ENCODE results near the gene CCDC121. TPM values are rescaled to one million over a fixed set of nuclear protein-coding genes. Genes with fewer than 3 reads are reported as not detected.
A peak's percentile ranks its signal among the peaks of the same experiment; 100 is the strongest.

Gene CCDC121
- total RNA-seq (2012; rRNA removed) (2.0 and 2.2 TPM in 2 replicates), polyA plus RNA-seq (2012; rRNA removed) (0.65 and 0.67 TPM in 2 replicates), Bru-seq, nascent RNA (percentile 19 among the genes with signal in this experiment), BruChase-seq, experiment 1, labeled RNA remaining after a 6-hour chase (percentile 31 among the genes with signal in this experiment), BruChase-seq, experiment 2, labeled RNA remaining after a 2-hour chase (percentile 41 among the genes with signal in this experiment)
- 0.12 and 0.47 TPM in 2 replicates for polyA plus RNA-seq (2012; cell fraction: cytosol; rRNA removed)
- 0.72 and 1.5 TPM in 2 replicates for polyA plus RNA-seq (2012; cell fraction: nucleus; rRNA removed; ENCODE audit: low replicate concordance)
- long read RNA-seq: 0 reads

DNA sequence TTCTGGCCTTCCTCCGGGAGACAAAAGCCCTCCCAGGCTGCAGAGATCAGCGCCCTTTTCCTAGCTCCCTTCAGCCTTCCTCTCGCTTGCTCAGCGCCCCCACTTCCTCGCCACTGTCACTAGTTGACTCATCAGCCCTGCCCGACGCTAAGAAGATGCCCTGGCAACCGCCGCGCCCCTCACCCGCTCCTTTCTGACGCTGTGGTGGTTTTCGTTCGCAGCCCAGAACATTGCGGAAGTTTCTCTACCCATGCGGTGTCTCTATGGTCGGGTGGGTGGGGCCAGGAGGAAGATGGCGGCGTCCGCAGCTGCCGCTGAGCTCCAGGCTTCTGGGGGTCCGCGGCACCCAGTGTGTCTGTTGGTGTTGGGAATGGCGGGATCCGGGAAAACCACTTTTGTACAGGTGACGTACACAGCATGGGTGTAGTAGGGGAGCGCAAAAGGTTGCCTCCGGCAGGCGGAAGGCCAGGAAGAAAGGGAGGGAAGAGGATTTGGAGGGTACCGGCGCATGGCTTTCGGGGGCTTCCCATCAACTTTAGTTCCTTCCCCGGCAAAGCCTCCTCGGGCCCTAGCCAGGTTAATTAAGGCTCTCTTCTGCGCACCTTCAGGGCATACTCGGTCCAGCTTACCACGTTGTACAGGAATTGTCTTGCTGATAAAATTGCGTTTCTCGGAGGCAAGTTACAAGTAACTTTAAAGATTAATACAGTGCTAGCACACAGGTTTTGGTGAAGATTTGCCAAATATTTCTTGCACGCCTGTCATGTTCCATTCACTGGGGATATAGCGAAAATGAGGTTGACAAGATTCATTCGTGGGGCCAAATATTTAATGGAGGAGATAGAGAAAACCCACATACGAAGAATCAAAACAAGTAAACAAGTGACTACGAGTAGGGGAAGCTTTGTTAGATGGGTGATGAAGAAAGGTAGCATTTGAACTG is at the start of gene CCDC121, which contains the start of gene GPN1:
Gene CCDC121 (minus strand): TSS at position 246 of the 943 bp plus-strand sequence. CDS start 1,213 bp downstream, outside the sequence.
Gene GPN1 (plus strand): TSS at position 284 of the 943 bp plus-strand sequence. CDS start 9 bp downstream, at position 293.
- Histone ChIP-seq H4K91ac (ENCODE audit: insufficient read depth, low read depth, low read length) (peak within 1 kb of the TSS; percentile 86), H3K79me1 (ENCODE audit: low read depth in 1 of 2, low read length in 2 of 2) (peaks cover 9 to 37% of the 10 kb centered on the region in 2 experiments), H3K18ac (ENCODE audit: low read depth, low read length) (no peak within 1 kb of the TSS), H3K27me3 (ENCODE audit: control insufficient read depth, insufficient read depth, low read length) (no peaks in the 10 kb centered on the region), H3K27ac (ENCODE audit: insufficient read depth, low read length) (peak within 1 kb of the TSS; percentile 83), H3K36me3 (ENCODE audit: control insufficient read depth, insufficient read depth, low read length) (peaks cover 6% of the 10 kb centered on the region), H3K9me3 (ENCODE audit: control insufficient read depth, insufficient read depth, low read length) (no peaks in the 10 kb centered on the region), H3K9me1 (ENCODE audit: insufficient read depth, low read length) (no peaks in the 10 kb centered on the region; the same call in 1 of the 2 replicates), H4K5ac (ENCODE audit: low read depth, low read length) (peak within 1 kb of the TSS; percentile 86), H2AFZ (replicated peaks; ENCODE audit: low read length, poor library complexity) (peak within 1 kb of the TSS; percentile 97), H3K23ac (ENCODE audit: low read depth, low read length) (peak within 1 kb of the TSS; percentile 88), H3K4me3 (ENCODE audit: insufficient read depth, low read depth, low read length) (peak within 1 kb of the TSS; percentile 94), H2AK5ac (ENCODE audit: low read depth, low read length) (peak within 1 kb of the TSS; percentile 76), H2BK20ac (ENCODE audit: low read depth, low read length) (no peak within 1 kb of the TSS), H2BK5ac (ENCODE audit: low read depth, low read length, poor library complexity, severe bottlenecking) (peak within 1 kb of the TSS; percentile 77), H3K4me2 (ENCODE audit: low read depth, low read length) (peak within 1 kb of the TSS; percentile 94), H2AK9ac (replicated peaks; ENCODE audit: low read depth, low read length, poor library complexity) (peak within 1 kb of the TSS; percentile 91), H2BK120ac (ENCODE audit: low read depth, low read length) (peak within 1 kb of the TSS; percentile 70; the same call in 1 of the 2 replicates), H4K8ac (ENCODE audit: low read depth in 2 of 2, low read length in 2 of 2) (peak within 1 kb of the TSS; percentile 87 to 99), H3K4me1 (ENCODE audit: control insufficient read depth, insufficient read depth, low read length) (peaks cover 3% of the 10 kb centered on the region; the same call in 1 of the 2 replicates), H4K20me1 (ENCODE audit: insufficient read depth, low read length) (no peaks in the 10 kb centered on the region), H3K14ac (replicated peaks; ENCODE audit: low read depth, low read length) (peak within 1 kb of the TSS; percentile 100), H3K9ac (ENCODE audit: low read depth, low read length) (peak within 1 kb of the TSS; percentile 93), H3K56ac (ENCODE audit: extremely low read depth, insufficient read depth, low read length) (peak within 1 kb of the TSS; percentile 83), H2BK15ac (ENCODE audit: low read depth, low read length) (peak within 1 kb of the TSS; percentile 46; the same call in 2 of the 3 replicates), H3K4ac (ENCODE audit: low read depth, low read length) (peak within 1 kb of the TSS; percentile 94)
- ChIA-PET CTCF (interaction anchor here (1.0 kb wide), 1 partner anchor 54 kb away, joined by 4 read pairs; no protein-coding TSS in a partner anchor), POLR2A (ENCODE audit: unreplicated experiment) (interaction anchor here (1.1 kb wide), 1 partner anchor 126 kb away, joined by 3 read pairs; no protein-coding TSS in a partner anchor)
- dilution Hi-C loops (cut with HindIII; ENCODE audit: low sequenced_read_pairs, unreplicated experiment): no loop called here
- TSS peak; percentile 29 for BruUV-seq (replicated peaks)
- peak; percentile 94 for DNase-seq
- peak; percentile 97 for ATAC-seq (ENCODE audit: low read depth)
- in situ Hi-C loops (cut with MboI; ENCODE audit: low sequenced_read_pairs): no loop called here
- intact Hi-C loops (cut with micrococcal nuclease): loop anchor here (2.0 to 10.0 kb wide), 2 partner anchors 140 to 224 kb away; partner anchors contain the start of genes IFT172 and PPM1G
- TF ChIP-seq POLR2A (IDR thresholded peaks at IDR 0.05; ENCODE audit: low read depth, low read length): peak; percentile 98
- TF ChIP-seq BHLHE40 (IDR thresholded peaks at IDR 0.05; ENCODE audit: low read depth, low read length): no peak
- TF ChIP-seq USF2 (IDR thresholded peaks at IDR 0.05; ENCODE audit: low read depth, low read length): no peak
- TF ChIP-seq CHD1 (IDR thresholded peaks at IDR 0.05; ENCODE audit: low read depth, low read length): peak; percentile 20; the same call in 1 of the 2 replicates
- peak; percentile 83 for TF ChIP-seq FOS (IDR thresholded peaks at IDR 0.05; ENCODE audit: low read depth, low read length)
- TF ChIP-seq MAZ (IDR thresholded peaks at IDR 0.05; ENCODE audit: borderline replicate concordance, low read depth, low read length): peak; percentile 86; the same call in 1 of the 2 replicates
- TF ChIP-seq CEBPB (IDR thresholded peaks at IDR 0.05; ENCODE audit: low read depth, low read length): peak; percentile 62
- no peak for TF ChIP-seq RCOR1 (IDR thresholded peaks at IDR 0.05; ENCODE audit: insufficient replicate concordance, low read length)
- TF ChIP-seq MXI1 (IDR thresholded peaks at IDR 0.05; ENCODE audit: borderline replicate concordance, low read depth, low read length): peak; percentile 94
- whole genome bisulfite sequencing, 2 experiments (ENCODE audit: extremely low coverage in 2 of 2, insufficient read length in 1 of 2): 0% methylated on average over 4 of the region's 44 CpGs; no CpG with 5 or more reads in 1 of the 2 experiments
